ENCODE results near the gene LEFTY2. TPM values are rescaled to one million over a fixed set of nuclear protein-coding genes. Genes with fewer than 3 reads are reported as not detected.

The LEFTY2 gene
- total RNA-seq, 2 donors from 2014 or later: 0.99 to 8.0 TPM

- no peaks in the 10 kb centered on the region for H3K36me3 ChIP-seq (replicated peaks in 1 of 2; ENCODE audit: insufficient read depth in 1 of 2, low read depth in 2 of 2)
Observed at GRCh38 chr1:225917536-225917935, 23.5 kb downstream of the LEFTY2 start.

GRCh38 chr1:225917101-225917500, 23.9 kb downstream of the LEFTY2 start:
- TF ChIP-seq POLR2A (IDR thresholded peaks at IDR 0.05) (no peak), CTCF (IDR thresholded peaks at IDR 0.05) (no peak)
- H3K27ac ChIP-seq: no peak overlapping the region
- intact Hi-C loops (cut with DNase I): no loop called here
- no peaks in the 10 kb centered on the region for H3K9me3 ChIP-seq
- ATAC-seq (no peak), DNase-seq (no peak)
- 81 to 93% methylated on average over 3 of the region's 3 CpGs for WGBS, 2 donors
- no peaks in the 10 kb centered on the region for H3K36me3 ChIP-seq (replicated peaks in 1 of 2; ENCODE audit: insufficient read depth in 1 of 2, low read depth in 2 of 2)
- H3K27me3 ChIP-seq: no peaks in the 10 kb centered on the region
- no peak overlapping the region for H3K4me3 ChIP-seq
- H3K4me1 ChIP-seq: peaks cover 35% of the 10 kb centered on the region

More at GRCh38 chr1:225917536-225917935, 23.5 kb downstream of the LEFTY2 start:
- 85 to 86% methylated on average over 5 of the region's 5 CpGs for WGBS, 2 donors
- TF ChIP-seq POLR2A (IDR thresholded peaks at IDR 0.05) (no peak), CTCF (IDR thresholded peaks at IDR 0.05) (no peak)
- H3K4me3 ChIP-seq: no peak overlapping the region
- no peaks in the 10 kb centered on the region for H3K9me3 ChIP-seq
- ATAC-seq: no peak
- DNase-seq: no peak
- peaks cover 40% of the 10 kb centered on the region for H3K4me1 ChIP-seq
- intact Hi-C loops (cut with DNase I): no loop called here
- H3K27me3 ChIP-seq: no peaks in the 10 kb centered on the region
- H3K27ac ChIP-seq: no peak overlapping the region

GRCh38 chr1:225915538-225915991, 25.5 kb downstream of the LEFTY2 start:
- peaks cover 34% of the 10 kb centered on the region for H3K4me1 ChIP-seq
- no peak overlapping the region for H3K4me3 ChIP-seq
- WGBS, 2 donors: 78 to 88% methylated on average over 5 to 7 of the region's 7 CpGs
- DNase-seq: no peak
- H3K9me3 ChIP-seq: no peaks in the 10 kb centered on the region
- intact Hi-C loops (cut with DNase I): no loop called here
- no peak for TF ChIP-seq POLR2A (IDR thresholded peaks at IDR 0.05)
- no peak for TF ChIP-seq CTCF (IDR thresholded peaks at IDR 0.05)
- no peaks in the 10 kb centered on the region for H3K27me3 ChIP-seq
- H3K27ac ChIP-seq: no peak overlapping the region
- no peaks in the 10 kb centered on the region for H3K36me3 ChIP-seq (replicated peaks in 1 of 2; ENCODE audit: insufficient read depth in 1 of 2, low read depth in 2 of 2)
- no peak for ATAC-seq

- Histone ChIP-seq H3K27ac (no peak overlapping the region), H3K27me3 (no peaks in the 10 kb centered on the region), H3K9me3 (no peaks in the 10 kb centered on the region), H3K4me1 (peaks cover 34% of the 10 kb centered on the region), H3K36me3 (replicated peaks in 1 of 2; ENCODE audit: insufficient read depth in 1 of 2, low read depth in 2 of 2) (no peaks in the 10 kb centered on the region), H3K4me3 (no peak overlapping the region)
- no peak for TF ChIP-seq POLR2A (IDR thresholded peaks at IDR 0.05)
- TF ChIP-seq CTCF (IDR thresholded peaks at IDR 0.05): no peak
- intact Hi-C loops (cut with DNase I): no loop called here
- WGBS, 2 donors: 90 to 92% methylated on average over 6 of the region's 6 CpGs
- DNase-seq: no peak
- no peak for ATAC-seq
Observed at GRCh38 chr1:225914947-225915346, 26.1 kb downstream of the LEFTY2 start.

- peaks cover 32% of the 10 kb centered on the region for H3K4me1 ChIP-seq
- no peaks in the 10 kb centered on the region for H3K9me3 ChIP-seq
- intact Hi-C loops (cut with DNase I): no loop called here
- no peak for ATAC-seq
- H3K27me3 ChIP-seq: no peaks in the 10 kb centered on the region
- WGBS, 2 donors: 79 to 81% methylated on average over 5 to 6 of the region's 6 CpGs
- H3K36me3 ChIP-seq (replicated peaks in 1 of 2; ENCODE audit: insufficient read depth in 1 of 2, low read depth in 2 of 2): no peaks in the 10 kb centered on the region
- no peak overlapping the region for H3K27ac ChIP-seq
- no peak overlapping the region for H3K4me3 ChIP-seq
- DNase-seq: no peak
- TF ChIP-seq CTCF (IDR thresholded peaks at IDR 0.05): no peak
- no peak for TF ChIP-seq POLR2A (IDR thresholded peaks at IDR 0.05)
Observed at GRCh38 chr1:225914391-225914790, 26.6 kb downstream of the LEFTY2 start.
